Measurements from ENCODE around the gene BRINP1.

Gene BRINP1

GRCh38 chr9:119157196-119157595 lies 212.0 kb downstream of the BRINP1 start:
- Histone ChIP-seq H3K27ac (ENCODE audit: low read depth, low read length) (no peak overlapping the region), H3K36me3 (ENCODE audit: insufficient read depth, low read length) (no peaks in the 10 kb centered on the region), H3K9me3 (ENCODE audit: low read length) (no peaks in the 10 kb centered on the region), H3K4me3 (ENCODE audit: low read depth in 1 of 2, low read length in 2 of 2) (no peak overlapping the region), H3K4me1 (ENCODE audit: insufficient read depth, low read length) (no peaks in the 10 kb centered on the region), H3K27me3 (ENCODE audit: control insufficient read depth in 1 of 2, insufficient read depth in 2 of 2, low read length in 2 of 2) (no peaks in the 10 kb centered on the region), H3K9ac (ENCODE audit: low read length) (no peak overlapping the region)

- Histone ChIP-seq H3K9me3 (ENCODE audit: low read length) (no peaks in the 10 kb centered on the region), H3K27ac (ENCODE audit: low read depth, low read length) (no peak overlapping the region), H3K4me1 (ENCODE audit: insufficient read depth, low read length) (no peaks in the 10 kb centered on the region), H3K27me3 (ENCODE audit: control insufficient read depth in 1 of 2, insufficient read depth in 2 of 2, low read length in 2 of 2) (no peaks in the 10 kb centered on the region), H3K4me3 (ENCODE audit: low read depth in 1 of 2, low read length in 2 of 2) (no peak overlapping the region), H3K36me3 (ENCODE audit: insufficient read depth, low read length) (no peaks in the 10 kb centered on the region), H3K9ac (ENCODE audit: low read length) (no peak overlapping the region)
These were observed 212.9 kb downstream of the BRINP1 start for GRCh38 chr9:119156354-119156753.

- no peak overlapping the region for H3K27ac ChIP-seq (ENCODE audit: low read depth, low read length)
- no peak overlapping the region for H3K4me3 ChIP-seq (ENCODE audit: low read depth in 1 of 2, low read length in 2 of 2)
- no peaks in the 10 kb centered on the region for H3K4me1 ChIP-seq (ENCODE audit: insufficient read depth, low read length)
- no peaks in the 10 kb centered on the region for H3K36me3 ChIP-seq (ENCODE audit: insufficient read depth, low read length)
- H3K9me3 ChIP-seq (ENCODE audit: low read length): no peaks in the 10 kb centered on the region
- no peak overlapping the region for H3K9ac ChIP-seq (ENCODE audit: low read length)
- no peaks in the 10 kb centered on the region for H3K27me3 ChIP-seq (ENCODE audit: control insufficient read depth in 1 of 2, insufficient read depth in 2 of 2, low read length in 2 of 2)
These were observed 214.7 kb downstream of the BRINP1 start for GRCh38 chr9:119154527-119154926.

- Histone ChIP-seq H3K9me3 (ENCODE audit: low read length) (no peaks in the 10 kb centered on the region), H3K4me1 (ENCODE audit: insufficient read depth, low read length) (no peaks in the 10 kb centered on the region), H3K36me3 (ENCODE audit: insufficient read depth, low read length) (no peaks in the 10 kb centered on the region), H3K27ac (ENCODE audit: low read depth, low read length) (no peak overlapping the region), H3K4me3 (ENCODE audit: low read depth in 1 of 2, low read length in 2 of 2) (no peak overlapping the region), H3K9ac (ENCODE audit: low read length) (no peak overlapping the region), H3K27me3 (ENCODE audit: control insufficient read depth in 1 of 2, insufficient read depth in 2 of 2, low read length in 2 of 2) (no peaks in the 10 kb centered on the region)
These were observed 215.8 kb downstream of the BRINP1 start for GRCh38 chr9:119153402-119153801.

GRCh38 chr9:119148855-119149254 lies 220.4 kb downstream of the BRINP1 start:
- Histone ChIP-seq H3K27me3 (ENCODE audit: control insufficient read depth in 1 of 2, insufficient read depth in 2 of 2, low read length in 2 of 2) (no peaks in the 10 kb centered on the region), H3K27ac (ENCODE audit: low read depth, low read length) (no peak overlapping the region), H3K9ac (ENCODE audit: low read length) (no peak overlapping the region), H3K36me3 (ENCODE audit: insufficient read depth, low read length) (no peaks in the 10 kb centered on the region), H3K4me3 (ENCODE audit: low read depth in 1 of 2, low read length in 2 of 2) (no peak overlapping the region), H3K4me1 (ENCODE audit: insufficient read depth, low read length) (no peaks in the 10 kb centered on the region), H3K9me3 (ENCODE audit: low read length) (no peaks in the 10 kb centered on the region)

- H3K9me3 ChIP-seq (ENCODE audit: low read length): no peaks in the 10 kb centered on the region
- no peak overlapping the region for H3K4me3 ChIP-seq (ENCODE audit: low read depth in 1 of 2, low read length in 2 of 2)
- H3K27ac ChIP-seq (ENCODE audit: low read depth, low read length): no peak overlapping the region
- no peak overlapping the region for H3K9ac ChIP-seq (ENCODE audit: low read length)
- no peaks in the 10 kb centered on the region for H3K36me3 ChIP-seq (ENCODE audit: insufficient read depth, low read length)
- no peaks in the 10 kb centered on the region for H3K27me3 ChIP-seq (ENCODE audit: control insufficient read depth in 1 of 2, insufficient read depth in 2 of 2, low read length in 2 of 2)
- H3K4me1 ChIP-seq (ENCODE audit: insufficient read depth, low read length): no peaks in the 10 kb centered on the region
These were observed 231.8 kb downstream of the BRINP1 start for GRCh38 chr9:119137479-119137878.

GRCh38 chr9:119126040-119126439 lies 243.2 kb downstream of the BRINP1 start:
- H3K4me1 ChIP-seq (ENCODE audit: insufficient read depth, low read length): no peaks in the 10 kb centered on the region
- H3K9ac ChIP-seq (ENCODE audit: low read length): no peak overlapping the region
- H3K9me3 ChIP-seq (ENCODE audit: low read length): no peaks in the 10 kb centered on the region
- H3K4me3 ChIP-seq (ENCODE audit: low read depth in 1 of 2, low read length in 2 of 2): no peak overlapping the region
- H3K27ac ChIP-seq (ENCODE audit: low read depth, low read length): no peak overlapping the region
- no peaks in the 10 kb centered on the region for H3K27me3 ChIP-seq (ENCODE audit: control insufficient read depth in 1 of 2, insufficient read depth in 2 of 2, low read length in 2 of 2)
- no peaks in the 10 kb centered on the region for H3K36me3 ChIP-seq (ENCODE audit: insufficient read depth, low read length)

- no peaks in the 10 kb centered on the region for H3K9me3 ChIP-seq (ENCODE audit: low read length)
- H3K27ac ChIP-seq (ENCODE audit: low read depth, low read length): no peak overlapping the region
- H3K9ac ChIP-seq (ENCODE audit: low read length): no peak overlapping the region
- no peak overlapping the region for H3K4me3 ChIP-seq (ENCODE audit: low read depth in 1 of 2, low read length in 2 of 2)
- no peaks in the 10 kb centered on the region for H3K27me3 ChIP-seq (ENCODE audit: control insufficient read depth in 1 of 2, insufficient read depth in 2 of 2, low read length in 2 of 2)
- no peaks in the 10 kb centered on the region for H3K36me3 ChIP-seq (ENCODE audit: insufficient read depth, low read length)
- H3K4me1 ChIP-seq (ENCODE audit: insufficient read depth, low read length): no peaks in the 10 kb centered on the region
These were observed 247.3 kb downstream of the BRINP1 start for GRCh38 chr9:119121899-119122298.

- Histone ChIP-seq H3K36me3 (ENCODE audit: insufficient read depth, low read length) (no peaks in the 10 kb centered on the region), H3K27me3 (ENCODE audit: control insufficient read depth in 1 of 2, insufficient read depth in 2 of 2, low read length in 2 of 2) (no peaks in the 10 kb centered on the region), H3K4me1 (ENCODE audit: insufficient read depth, low read length) (no peaks in the 10 kb centered on the region), H3K9me3 (ENCODE audit: low read length) (no peaks in the 10 kb centered on the region), H3K9ac (ENCODE audit: low read length) (no peak overlapping the region), H3K27ac (ENCODE audit: low read depth, low read length) (no peak overlapping the region), H3K4me3 (ENCODE audit: low read depth in 1 of 2, low read length in 2 of 2) (no peak overlapping the region)
These were observed 251.8 kb downstream of the BRINP1 start for GRCh38 chr9:119117409-119117808.
